A549 (cell line): ENCODE data around the gene AHI1.

Experiments used
- BHLHE40 ChIP-seq: IDR thresholded peaks from 2 replicates; pipeline ENCODE4 v1.6.1; 2012; ENCODE audit warnings: low read depth, low read length, inconsistent platforms
- RFX5 ChIP-seq: fragments of 450-650 bp; IDR thresholded peaks from 2 replicates; pipeline ENCODE4 v1.7.1; 2014; ENCODE audit warnings: antibody characterized with exemption, mild to moderate bottlenecking, moderate library complexity
- TF ChIP-seq, protein P1 (sequence below): fragments of >200 bp; sonication (Bioruptor Twin); formaldehyde crosslinking; IDR thresholded peaks from 3 replicates; pipeline ENCODE4 v1.5.1; 2016

DNA sequence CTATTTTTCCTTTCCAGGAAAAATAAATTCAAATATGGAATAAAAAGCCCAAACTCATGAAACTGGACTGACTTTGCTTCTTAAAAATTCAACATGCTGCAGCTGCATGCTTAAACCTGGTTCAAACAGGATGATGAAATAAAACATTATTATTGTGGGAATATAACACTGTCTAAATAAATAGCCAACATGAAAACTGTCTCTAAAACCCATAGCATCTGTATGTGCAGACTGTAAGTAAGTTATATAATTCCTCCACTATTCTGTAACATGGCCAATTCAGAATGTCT, 30.4 kb upstream of the AHI1 start:
- TF ChIP-seq RFX5 (no peak), BHLHE40 (no peak)
- TF ChIP-seq, protein P1, sequence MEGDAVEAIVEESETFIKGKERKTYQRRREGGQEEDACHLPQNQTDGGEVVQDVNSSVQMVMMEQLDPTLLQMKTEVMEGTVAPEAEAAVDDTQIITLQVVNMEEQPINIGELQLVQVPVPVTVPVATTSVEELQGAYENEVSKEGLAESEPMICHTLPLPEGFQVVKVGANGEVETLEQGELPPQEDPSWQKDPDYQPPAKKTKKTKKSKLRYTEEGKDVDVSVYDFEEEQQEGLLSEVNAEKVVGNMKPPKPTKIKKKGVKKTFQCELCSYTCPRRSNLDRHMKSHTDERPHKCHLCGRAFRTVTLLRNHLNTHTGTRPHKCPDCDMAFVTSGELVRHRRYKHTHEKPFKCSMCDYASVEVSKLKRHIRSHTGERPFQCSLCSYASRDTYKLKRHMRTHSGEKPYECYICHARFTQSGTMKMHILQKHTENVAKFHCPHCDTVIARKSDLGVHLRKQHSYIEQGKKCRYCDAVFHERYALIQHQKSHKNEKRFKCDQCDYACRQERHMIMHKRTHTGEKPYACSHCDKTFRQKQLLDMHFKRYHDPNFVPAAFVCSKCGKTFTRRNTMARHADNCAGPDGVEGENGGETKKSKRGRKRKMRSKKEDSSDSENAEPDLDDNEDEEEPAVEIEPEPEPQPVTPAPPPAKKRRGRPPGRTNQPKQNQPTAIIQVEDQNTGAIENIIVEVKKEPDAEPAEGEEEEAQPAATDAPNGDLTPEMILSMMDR: no peak
